Stimulated activated CD8-positive, alpha-beta memory T cell treated with anti-CD3 and anti-CD28 coated beads, Interleukin-4, amount 100 ng/mL, for 1 hour (primary cell): ENCODE measurements around the gene NEU1.
"Not testable (repeated sequence)": the region's sequence is repeated elsewhere in the genome, so short reads cannot be mapped to it uniquely, and the experiment has no call there.

Experiments used
- DNase-seq, 2 donors: peaks; one replicate each; pipeline ENCODE4 v3.0.0-alpha.2; 2020; ENCODE audit warnings: low read depth in 2 of 2, low spot score in 1 of 2

NEU1 gene

DNA sequence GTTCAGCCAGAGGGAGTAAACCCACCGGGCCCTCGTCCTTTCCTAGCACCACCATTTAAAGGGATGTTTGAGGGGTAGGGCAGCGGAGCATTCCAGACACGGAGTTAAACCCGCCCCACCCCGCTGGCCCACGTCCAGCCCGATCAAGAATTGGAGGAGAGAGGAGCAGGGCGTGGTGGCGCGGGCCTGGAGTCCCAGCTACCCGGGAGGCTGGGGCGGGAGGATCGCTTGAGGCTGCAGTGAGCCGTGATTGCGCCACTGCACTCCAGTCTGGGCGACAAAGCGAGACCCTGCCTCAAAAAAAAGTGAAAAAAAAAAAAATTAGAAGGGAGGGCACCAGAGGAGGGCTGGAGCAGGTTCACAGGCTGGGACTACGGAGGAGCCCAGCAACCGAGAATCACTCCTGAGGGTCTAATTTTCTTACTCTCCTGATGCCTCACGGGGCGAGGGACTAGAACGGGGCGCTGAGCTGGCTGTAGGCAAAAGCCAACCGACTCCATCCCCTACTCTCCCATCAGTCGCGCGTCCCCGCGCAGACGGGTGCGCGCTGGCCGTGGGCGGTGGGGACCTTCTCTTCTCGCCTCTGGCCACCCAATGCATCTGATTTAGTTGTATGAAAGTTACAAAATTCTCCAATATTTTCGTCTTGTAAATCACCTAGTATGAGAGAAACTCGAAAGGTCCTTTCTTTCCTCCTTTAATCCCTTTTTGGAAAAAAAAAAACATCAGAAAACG lies 41.2 kb downstream of the NEU1 start:
- peak in 1 of 2 donors; percentile 23 for DNase-seq

DNA sequence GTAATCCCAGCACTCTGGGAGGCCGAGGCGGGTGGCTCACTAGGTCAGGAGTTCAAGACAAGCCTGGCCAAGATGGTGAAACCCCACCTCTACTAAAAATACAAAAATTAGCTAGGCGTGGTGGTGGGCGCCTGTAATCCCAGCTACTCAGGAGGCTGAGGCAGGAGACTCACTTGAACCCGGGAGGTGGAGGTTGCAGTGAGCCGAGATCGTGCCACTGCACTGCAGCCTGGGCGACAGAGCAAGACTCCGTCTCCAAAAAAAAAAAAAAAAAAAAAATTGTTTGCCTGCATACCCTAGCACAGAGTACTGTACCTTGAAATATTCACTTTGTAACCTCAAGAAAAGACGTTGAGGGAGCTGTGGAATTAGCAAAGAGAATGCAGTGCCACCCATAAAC lies 42.2 kb downstream of the NEU1 start:
- DNase-seq: not testable (repeated sequence)

DNA sequence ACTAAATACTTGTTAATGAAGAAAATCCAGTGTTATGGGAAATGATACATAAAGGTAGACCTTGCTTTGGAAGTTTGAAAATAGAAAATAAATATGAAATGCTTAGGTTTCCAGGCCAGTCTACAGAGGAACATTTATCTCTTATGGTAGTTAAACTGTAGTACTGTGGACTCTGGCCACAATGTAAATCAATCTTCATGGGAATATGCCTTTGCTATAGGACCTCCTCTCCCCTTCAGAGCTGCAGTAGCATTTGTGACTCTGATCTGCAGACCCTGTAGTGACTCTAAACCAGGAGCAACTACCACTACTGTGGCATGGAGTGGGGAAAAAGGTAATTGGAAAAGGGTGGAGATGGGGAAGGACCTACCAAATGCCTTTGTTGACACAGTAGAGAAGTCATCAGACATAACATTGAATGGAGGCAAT lies 42.7 kb downstream of the NEU1 start:
- no peak for DNase-seq

DNA sequence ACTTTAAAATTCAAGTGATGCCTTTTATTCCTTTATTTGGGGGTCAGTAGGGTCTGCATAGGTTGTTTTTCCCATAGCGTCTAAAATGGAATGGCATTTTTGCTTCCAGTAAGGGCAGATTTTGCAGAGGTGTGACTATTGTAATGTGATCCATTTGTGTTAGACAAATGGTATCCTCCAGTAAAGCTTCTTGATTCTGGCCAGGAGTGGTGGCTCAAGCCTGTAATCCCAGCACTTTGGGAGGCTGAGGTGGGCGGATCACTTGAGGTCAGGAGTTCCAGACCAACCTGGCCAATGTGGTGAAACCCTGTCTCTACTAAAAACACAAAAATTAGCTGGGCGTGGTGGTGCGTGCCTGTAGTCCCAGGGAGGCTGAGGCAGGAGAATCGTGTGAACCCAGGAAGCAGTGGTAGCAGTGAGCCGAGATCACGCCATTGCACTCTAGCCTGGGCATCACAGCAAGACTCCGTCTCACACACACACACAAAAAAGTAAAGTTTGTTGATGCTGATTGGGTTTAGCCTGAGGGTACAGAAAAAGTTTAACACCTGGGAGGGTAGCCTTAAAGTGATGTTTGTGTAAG lies 44.6 kb downstream of the NEU1 start:
- DNase-seq: not testable (repeated sequence)

DNA sequence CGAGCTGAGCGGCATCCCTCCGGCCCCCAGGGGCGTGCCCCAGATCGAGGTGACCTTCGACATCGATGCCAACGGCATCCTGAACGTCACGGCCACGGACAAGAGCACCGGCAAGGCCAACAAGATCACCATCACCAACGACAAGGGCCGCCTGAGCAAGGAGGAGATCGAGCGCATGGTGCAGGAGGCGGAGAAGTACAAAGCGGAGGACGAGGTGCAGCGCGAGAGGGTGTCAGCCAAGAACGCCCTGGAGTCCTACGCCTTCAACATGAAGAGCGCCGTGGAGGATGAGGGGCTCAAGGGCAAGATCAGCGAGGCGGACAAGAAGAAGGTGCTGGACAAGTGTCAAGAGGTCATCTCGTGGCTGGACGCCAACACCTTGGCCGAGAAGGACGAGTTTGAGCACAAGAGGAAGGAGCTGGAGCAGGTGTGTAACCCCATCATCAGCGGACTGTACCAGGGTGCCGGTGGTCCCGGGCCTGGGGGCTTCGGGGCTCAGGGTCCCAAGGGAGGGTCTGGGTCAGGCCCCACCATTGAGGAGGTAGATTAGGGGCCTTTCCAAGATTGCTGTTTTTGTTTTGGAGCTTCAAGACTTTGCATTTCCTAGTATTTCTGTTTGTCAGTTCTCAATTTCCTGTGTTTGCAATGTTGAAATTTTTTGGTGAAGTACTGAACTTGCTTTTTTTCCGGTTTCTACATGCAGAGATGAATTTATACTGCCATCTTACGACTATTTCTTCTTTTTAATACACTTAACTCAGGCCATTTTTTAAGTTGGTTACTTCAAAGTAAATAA lies 45.3 kb downstream of the NEU1 start:
- DNase-seq: not testable (repeated sequence)

GRCh38 chr6:31815025-31815838 lies 47.4 kb downstream of the NEU1 start, which contains the start of the genes HSPA1A and HSPA1L:
Gene HSPA1A, plus strand, starts transcription at chr6:31815543. Its CDS starts 214 bp downstream, at chr6:31815757.
Gene HSPA1L, minus strand, starts transcription at chr6:31815283. Its CDS starts 3,311 bp downstream, at chr6:31811972.
- DNase-seq: peak; percentile 40 to 53

DNA sequence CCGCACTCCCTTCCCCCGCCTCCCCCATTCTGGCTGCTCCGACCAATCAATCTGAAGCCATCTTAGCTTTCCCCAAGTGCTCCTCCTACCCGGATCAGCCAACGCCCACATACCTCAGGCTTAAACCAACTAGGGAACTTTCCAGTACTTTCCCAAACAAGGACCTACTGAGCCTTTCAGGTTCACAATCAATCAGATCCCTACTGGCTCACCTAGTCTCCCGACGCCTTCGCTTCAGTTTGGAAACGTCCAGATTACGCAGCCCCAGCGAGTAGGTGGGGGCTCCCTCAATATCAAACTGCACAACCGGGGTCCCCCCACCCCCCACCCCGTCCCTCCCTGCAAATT lies 48.0 kb downstream of the NEU1 start:
- DNase-seq: peak in 1 of 2 donors; percentile 47

GRCh38 chr6:31813465-31813849 lies 49.2 kb downstream of the NEU1 start:
- DNase-seq: no peak

DNA sequence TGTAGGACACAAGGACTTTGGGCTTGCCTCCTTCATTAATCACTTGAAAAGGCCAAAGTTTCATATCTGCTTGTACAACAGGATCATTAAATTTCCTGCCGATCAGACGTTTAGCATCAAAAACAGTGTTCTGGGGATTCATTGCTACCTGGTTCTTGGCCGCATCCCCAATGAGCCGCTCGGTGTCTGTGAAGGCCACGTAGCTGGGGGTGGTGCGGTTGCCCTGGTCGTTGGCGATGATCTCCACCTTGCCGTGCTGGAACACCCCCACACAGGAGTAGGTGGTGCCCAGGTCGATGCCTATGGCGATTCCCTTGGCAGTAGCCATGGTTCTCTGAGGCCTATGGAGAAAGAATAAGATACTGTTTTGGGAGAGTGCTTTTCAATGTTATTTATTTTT lies 51.0 kb downstream of the NEU1 start:
- no peak for DNase-seq

GRCh38 chr6:31808599-31808998 lies 54.0 kb downstream of the NEU1 start:
- not testable (repeated sequence) for DNase-seq
